ENCODE results near the gene PDE4B. TPM values are rescaled to one million over a fixed set of nuclear protein-coding genes. Genes with fewer than 3 reads are reported as not detected.
"Not testable (repeated sequence)": the region's sequence is repeated elsewhere in the genome, so short reads cannot be mapped to it uniquely, and the experiment has no call there.

PDE4B gene
- total RNA-seq, 2 donors from 2014 or later = 2.0 to 5.7 TPM

DNA sequence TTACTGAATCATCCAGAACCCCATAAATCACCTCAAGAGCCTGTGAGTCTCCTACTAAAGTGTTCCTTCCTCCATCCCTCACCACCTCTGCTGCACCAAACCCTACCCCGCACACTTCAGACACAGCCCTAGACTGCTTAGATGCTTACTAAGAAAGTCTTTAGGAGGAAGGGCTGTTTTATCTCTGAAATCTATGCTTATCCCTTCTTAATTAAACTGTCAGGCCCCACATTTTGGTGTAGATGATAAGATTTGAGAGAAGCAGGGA, 524.5 kb downstream of the PDE4B start:
- DNase-seq = no peak
- no peaks in the 10 kb centered on the region for H3K36me3 ChIP-seq
- no peak for TF ChIP-seq CTCF (IDR thresholded peaks at IDR 0.05)
- H3K27ac ChIP-seq = no peak overlapping the region
- no peak overlapping the region for H3K9ac ChIP-seq (ENCODE audit: low read depth in 2 of 2, low read length in 2 of 2)
- no peaks in the 10 kb centered on the region for H3K4me1 ChIP-seq
- no peaks in the 10 kb centered on the region for H3K9me3 ChIP-seq
- intact Hi-C loops (cut with DNase I) = no loop called here
- no peak overlapping the region for H3K4me3 ChIP-seq
- no peaks in the 10 kb centered on the region for H3K27me3 ChIP-seq

DNA sequence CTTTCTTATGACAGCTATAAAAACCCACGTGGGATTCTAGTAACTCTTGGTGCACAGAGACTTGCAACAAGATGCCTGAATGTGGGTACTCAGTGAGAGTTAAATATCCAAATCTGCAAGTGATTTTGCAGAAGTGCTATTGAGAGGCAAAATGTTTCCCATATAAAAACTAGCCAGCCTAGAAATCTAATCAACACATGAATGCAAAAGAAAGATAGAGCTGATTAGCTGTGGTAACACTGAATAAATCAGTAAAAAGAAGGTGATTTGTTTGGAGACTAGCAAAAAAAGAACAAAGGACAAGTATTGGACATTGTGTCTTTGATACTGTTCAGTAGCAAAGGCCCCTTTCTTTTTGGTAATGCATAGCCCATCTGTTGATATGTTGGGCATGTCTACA, 527.5 kb downstream of the PDE4B start:
- Histone ChIP-seq H3K4me1 (no peaks in the 10 kb centered on the region), H3K9me3 (no peaks in the 10 kb centered on the region), H3K27ac (no peak overlapping the region), H3K9ac (ENCODE audit: low read depth in 2 of 2, low read length in 2 of 2) (no peak overlapping the region), H3K36me3 (no peaks in the 10 kb centered on the region), H3K4me3 (no peak overlapping the region), H3K27me3 (no peaks in the 10 kb centered on the region)
- no peak for DNase-seq
- no peak for TF ChIP-seq CTCF (IDR thresholded peaks at IDR 0.05)
- intact Hi-C loops (cut with DNase I) = no loop called here

DNA sequence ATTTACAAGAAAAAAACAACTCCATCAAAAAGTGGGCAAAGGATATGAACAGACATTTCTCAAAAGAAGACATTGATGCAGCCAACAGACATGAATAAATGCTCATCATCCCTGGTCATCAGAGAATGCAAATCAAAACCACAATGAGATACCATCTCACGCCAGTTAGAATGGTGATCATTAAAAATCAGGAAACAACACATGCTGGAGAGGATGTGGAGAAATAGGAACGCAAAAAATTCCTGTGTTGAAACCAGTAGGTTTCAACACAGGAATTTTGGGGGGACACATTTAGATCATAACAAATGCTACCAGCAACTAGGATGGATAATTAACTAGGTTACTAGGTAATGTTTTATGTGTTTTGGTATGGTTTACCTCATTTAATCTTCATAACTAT, 529.8 kb downstream of the PDE4B start:
- DNase-seq; H3K9me3 ChIP-seq; H3K27ac ChIP-seq; H3K27me3 ChIP-seq; H3K9ac ChIP-seq (ENCODE audit: low read depth in 2 of 2, low read length in 2 of 2); H3K36me3 ChIP-seq; H3K4me1 ChIP-seq; H3K4me3 ChIP-seq; intact Hi-C loops (cut with DNase I): not testable (repeated sequence)

DNA sequence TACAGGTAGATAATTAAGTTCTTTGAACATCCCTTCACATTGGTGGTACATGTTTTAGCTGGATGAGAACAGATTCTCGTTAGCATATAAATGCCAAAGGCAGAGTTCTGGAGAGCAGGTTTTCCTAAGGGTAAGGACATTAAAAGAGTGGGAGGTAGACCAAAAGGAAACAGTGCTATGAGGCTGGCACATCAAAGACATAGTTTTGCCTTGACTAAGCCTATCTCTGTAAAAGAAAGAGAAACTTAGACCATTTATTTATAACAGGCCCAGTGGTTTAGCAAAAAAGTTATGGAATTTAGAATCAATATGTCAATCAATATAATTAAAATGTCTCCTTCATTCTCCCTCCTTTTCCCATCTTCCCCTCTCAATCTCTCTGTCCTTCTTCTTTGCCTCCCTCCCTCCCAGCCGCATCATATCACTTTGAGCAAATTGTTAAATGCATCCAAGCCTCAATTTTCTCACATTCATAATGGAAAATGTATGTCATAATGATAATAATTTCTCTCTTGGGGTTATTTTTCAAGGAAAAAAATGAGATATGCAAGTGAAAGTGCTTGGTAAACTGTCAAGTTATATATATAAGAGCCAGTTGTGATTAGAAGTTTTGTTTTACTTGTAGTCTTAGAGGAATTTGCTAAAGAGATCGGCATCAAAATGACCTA, 531.4 kb downstream of the PDE4B start:
- no peaks in the 10 kb centered on the region for H3K4me1 ChIP-seq
- H3K27me3 ChIP-seq = no peaks in the 10 kb centered on the region
- no peak overlapping the region for H3K27ac ChIP-seq
- H3K9me3 ChIP-seq = no peaks in the 10 kb centered on the region
- DNase-seq = no peak
- no peak overlapping the region for H3K4me3 ChIP-seq
- H3K9ac ChIP-seq (ENCODE audit: low read depth in 2 of 2, low read length in 2 of 2) = no peak overlapping the region
- intact Hi-C loops (cut with DNase I) = no loop called here
- no peak for TF ChIP-seq CTCF (IDR thresholded peaks at IDR 0.05)
- H3K36me3 ChIP-seq = no peaks in the 10 kb centered on the region

GRCh38 chr1:66325594-66326380, 533.1 kb downstream of the PDE4B start:
- Histone ChIP-seq H3K27me3 (no peaks in the 10 kb centered on the region), H3K4me1 (no peaks in the 10 kb centered on the region), H3K27ac (no peak overlapping the region), H3K4me3 (no peak overlapping the region), H3K36me3 (no peaks in the 10 kb centered on the region), H3K9ac (ENCODE audit: low read depth in 2 of 2, low read length in 2 of 2) (no peak overlapping the region), H3K9me3 (no peaks in the 10 kb centered on the region)
- intact Hi-C loops (cut with DNase I) = no loop called here
- no peak for TF ChIP-seq CTCF (IDR thresholded peaks at IDR 0.05)
- no peak for DNase-seq

- Histone ChIP-seq H3K27me3 (no peaks in the 10 kb centered on the region), H3K9ac (ENCODE audit: low read depth in 2 of 2, low read length in 2 of 2) (no peak overlapping the region), H3K36me3 (no peaks in the 10 kb centered on the region), H3K27ac (no peak overlapping the region), H3K9me3 (no peaks in the 10 kb centered on the region), H3K4me1 (no peaks in the 10 kb centered on the region), H3K4me3 (no peak overlapping the region)
- no peak for DNase-seq
- no peak for TF ChIP-seq CTCF (IDR thresholded peaks at IDR 0.05)
- intact Hi-C loops (cut with DNase I) = no loop called here
These were observed 534.2 kb downstream of the PDE4B start for GRCh38 chr1:66326867-66327266.

Data from colonic mucosa (tissue), 4 donors.